GM18499 (cell line): Measurements from ENCODE around the gene GPATCH2L.

Source experiments
- ATAC-seq: cut with Tn5 transposase; IDR thresholded peaks from one replicate; pipeline ENCODE4 v1.9.1; 2021; ENCODE audit warnings: moderate number of reproducible peaks; ENCODE audit not compliant: insufficient read depth, unreplicated experiment

Gene GPATCH2L

GRCh38 chr14:76151398-76152332, at the start of gene GPATCH2L:
GPATCH2L (plus strand) TSS chr14:76151922; CDS start chr14:76154364, 2,442 bp downstream.
- ATAC-seq = peak; percentile 55

GRCh38 chr14:76104802-76105355, 46.8 kb upstream of the GPATCH2L start:
- ATAC-seq = no peak

DNA sequence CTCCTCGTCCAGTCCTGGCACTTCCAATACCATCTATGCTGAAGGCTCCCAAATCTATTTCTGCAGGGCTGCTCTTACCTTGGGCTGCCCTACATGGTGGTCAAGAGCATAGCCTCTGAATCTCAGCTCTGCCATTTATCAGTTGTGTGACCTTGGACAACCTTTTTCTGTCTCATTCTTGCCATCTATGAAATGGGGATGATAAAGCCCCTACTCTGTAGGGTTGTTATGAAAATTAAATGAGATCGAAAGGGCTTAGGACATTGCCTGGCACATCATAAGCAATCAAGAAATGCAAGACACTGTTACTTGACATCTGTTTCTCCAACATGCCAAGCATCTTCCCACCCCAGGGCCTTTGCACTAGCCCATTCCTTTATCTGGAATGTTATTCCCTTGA, 45.5 kb upstream of the GPATCH2L start:
- ATAC-seq = no peak

DNA sequence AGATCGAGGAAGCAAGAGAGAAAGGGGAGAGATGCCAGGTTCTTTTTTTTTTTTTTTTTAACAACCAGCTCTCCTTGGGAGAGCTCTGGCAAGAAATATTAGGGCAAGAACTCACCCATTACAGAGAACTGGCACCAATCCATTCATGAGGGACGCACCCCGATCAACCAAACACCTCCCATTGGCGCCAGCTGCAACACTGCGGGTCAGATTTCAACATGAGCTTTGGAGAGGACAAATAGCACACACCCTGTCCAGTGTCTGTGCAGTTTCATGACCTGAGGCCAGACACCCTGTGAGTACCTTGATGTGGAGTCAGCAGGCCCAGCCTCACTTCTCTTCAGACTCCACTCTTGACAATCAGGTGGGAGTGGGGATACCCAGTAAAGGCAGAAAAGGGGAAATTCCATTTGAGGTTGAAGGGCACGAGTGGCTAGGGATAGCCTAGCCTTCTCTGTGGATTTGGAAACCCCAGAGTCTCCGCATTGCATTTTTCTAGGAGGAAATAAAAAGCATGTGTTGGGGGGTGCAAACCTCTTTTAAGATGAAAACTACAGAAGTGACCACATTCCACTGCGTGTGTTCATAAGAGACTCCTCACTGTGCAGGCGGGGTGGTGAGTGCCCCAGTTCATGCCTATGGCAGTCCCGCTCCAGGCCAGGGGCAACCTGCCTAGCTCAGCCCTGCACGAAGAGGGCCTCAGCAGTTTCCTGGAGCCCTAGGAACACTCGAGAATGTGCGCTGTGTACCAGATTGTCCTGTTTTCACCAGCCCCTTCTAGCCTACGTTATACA, 42.4 kb upstream of the GPATCH2L start:
- ATAC-seq = no peak

DNA sequence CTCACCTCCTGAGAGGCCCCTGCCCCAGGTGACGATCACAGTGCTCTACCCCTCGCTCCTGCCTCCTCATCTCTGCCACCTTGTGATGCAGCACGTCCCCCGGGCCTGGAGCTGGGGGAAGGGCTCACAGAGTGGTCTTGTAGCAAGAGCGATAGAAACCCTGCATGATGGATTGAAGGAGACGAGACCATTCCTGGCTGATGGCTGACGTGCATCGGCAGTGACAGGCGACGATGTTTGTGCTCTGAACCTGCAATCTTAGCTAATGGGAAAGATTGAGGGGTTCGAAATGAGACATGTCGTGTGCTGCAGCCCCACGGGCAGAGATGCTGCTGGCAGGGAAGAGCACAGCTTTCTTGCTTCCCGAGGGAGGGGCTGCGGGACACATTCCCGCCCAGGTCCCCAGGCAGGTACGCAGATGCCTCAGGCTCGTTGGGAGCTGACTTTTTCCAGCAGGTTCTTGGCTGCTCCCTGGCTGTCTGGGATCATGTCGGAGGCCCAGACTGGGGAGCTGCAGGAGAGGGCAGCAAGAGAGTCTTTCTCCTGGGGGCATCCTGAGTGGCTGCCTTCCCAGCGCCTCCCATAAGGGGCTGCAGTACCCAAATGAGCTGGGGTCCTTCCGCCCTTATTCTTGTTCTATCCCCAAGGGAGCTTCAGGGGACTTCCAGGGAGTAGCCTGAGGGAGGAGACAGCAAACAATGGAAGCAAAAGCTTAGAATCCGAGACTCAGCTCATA, 38.7 kb upstream of the GPATCH2L start:
- ATAC-seq = no peak

GRCh38 chr14:76113691-76114090, 38.0 kb upstream of the GPATCH2L start:
- no peak for ATAC-seq

GRCh38 chr14:76115010-76115422, 36.7 kb upstream of the GPATCH2L start:
- ATAC-seq = no peak

GRCh38 chr14:76117789-76118484, 33.8 kb upstream of the GPATCH2L start:
- ATAC-seq = no peak

DNA sequence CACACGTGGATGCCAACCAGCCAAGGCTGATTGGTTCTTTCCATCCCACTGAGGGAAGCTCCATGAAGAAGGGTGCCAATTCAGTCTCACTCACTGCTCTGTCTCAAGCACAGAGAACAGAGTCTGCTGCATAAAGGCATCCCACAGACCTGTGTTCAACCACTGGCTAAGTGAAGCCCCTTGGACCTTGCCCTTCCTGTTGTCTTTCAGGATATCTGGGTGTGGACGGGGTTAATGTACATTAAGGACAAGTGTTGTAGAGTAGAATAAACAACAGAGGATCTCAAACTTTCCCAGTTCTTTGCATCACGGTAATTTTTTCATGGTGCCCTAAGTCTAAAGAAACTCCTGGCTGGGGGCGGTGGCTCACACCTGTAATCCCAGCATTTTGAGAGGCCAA, 33.1 kb upstream of the GPATCH2L start:
- no peak for ATAC-seq

GRCh38 chr14:76121089-76121748, 30.5 kb upstream of the GPATCH2L start:
- no peak for ATAC-seq

- no peak for ATAC-seq
Measured at GRCh38 chr14:76123426-76124225, 28.1 kb upstream of the GPATCH2L start.

GRCh38 chr14:76125511-76125910, 26.2 kb upstream of the GPATCH2L start:
- no peak for ATAC-seq

GRCh38 chr14:76126076-76126475, 25.6 kb upstream of the GPATCH2L start:
- ATAC-seq = no peak

GRCh38 chr14:76129851-76130576, 21.7 kb upstream of the GPATCH2L start:
- no peak for ATAC-seq

DNA sequence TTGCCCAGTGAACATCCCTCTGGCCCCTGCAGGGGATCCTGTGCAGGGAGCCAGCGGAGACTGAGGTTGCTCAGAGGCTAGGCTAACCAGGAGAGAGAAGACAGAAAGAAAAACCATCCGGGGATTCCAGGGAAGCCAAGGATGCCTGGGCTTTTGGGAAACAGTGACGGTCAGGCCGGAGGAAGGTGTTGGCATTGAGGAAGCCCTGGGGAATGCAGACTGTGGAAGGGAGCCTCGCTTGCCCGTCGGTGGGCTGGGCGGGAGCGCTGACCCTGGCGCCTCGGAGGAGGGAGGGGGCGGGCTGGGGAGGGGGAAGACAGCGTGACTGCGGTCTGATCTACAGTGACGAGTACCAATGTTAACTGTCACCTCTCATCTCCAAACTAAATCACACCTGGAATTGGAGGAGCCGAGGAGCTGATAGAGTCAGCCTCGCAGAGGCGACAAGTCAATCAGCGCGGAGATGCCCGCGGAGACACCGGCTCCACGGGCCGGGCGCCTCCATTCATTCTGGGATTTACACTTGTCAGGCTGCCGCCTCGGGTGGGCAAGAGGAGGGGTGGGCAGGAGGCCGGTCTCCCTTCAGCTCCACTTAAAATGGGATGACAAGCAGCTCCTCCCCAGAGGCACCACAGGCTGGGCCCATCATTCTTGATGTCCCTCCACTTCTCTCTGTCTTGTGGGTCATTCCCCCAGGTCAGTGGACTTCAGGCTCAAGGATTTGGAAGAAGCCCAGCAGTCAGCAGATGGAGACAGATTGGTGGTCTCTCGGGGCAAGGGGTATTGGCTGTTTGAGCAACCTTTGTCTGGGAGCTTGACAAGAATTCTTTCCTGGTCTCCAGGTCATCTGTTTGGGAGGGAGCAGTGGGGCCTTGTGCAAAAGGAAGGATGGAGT, 20.4 kb upstream of the GPATCH2L start:
- ATAC-seq = no peak

GRCh38 chr14:76133103-76133502, 18.6 kb upstream of the GPATCH2L start:
- no peak for ATAC-seq

GRCh38 chr14:76134231-76134630, 17.5 kb upstream of the GPATCH2L start:
- no peak for ATAC-seq
